ENCODE data around the gene KBTBD6. TPM values are rescaled to one million over a fixed set of nuclear protein-coding genes. Genes with fewer than 3 reads are reported as not detected.
"Not testable (repeated sequence)": the region's sequence is repeated elsewhere in the genome, so short reads cannot be mapped to it uniquely, and the experiment has no call there.

Gene KBTBD6
- total RNA-seq, 2 experiments from 2014 or later, result 3.9 to 4.0 TPM

DNA sequence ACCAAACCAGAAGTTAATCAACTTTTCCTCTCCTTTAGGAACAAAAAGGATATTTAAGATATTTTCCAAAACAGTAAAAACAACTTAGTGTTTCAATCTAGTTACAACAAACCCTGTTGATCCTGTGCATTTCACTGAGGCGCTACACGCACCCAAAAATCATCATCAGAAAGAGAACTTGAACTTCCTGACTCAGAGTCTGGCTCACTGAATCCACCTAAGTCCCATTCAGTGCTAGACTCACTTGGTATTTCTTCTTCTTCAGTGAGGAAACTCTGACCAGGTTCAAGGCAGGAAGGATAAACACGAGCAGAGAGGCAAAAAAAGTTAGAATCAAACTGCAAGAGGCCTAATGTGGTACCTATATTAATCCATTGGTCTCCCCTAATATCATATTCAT lies 2.2 kb downstream of the KBTBD6 start:
- Mint-ChIP-seq H3K4me3 (peak overlapping the region; percentile 92), H3K27ac (peak overlapping the region; percentile 46), H3K4me1 (ENCODE audit: low read depth) (peaks cover 32% of the 10 kb centered on the region), H3K27me3 (ENCODE audit: low read depth) (no peaks in the 10 kb centered on the region), H3K36me3 (ENCODE audit: low read depth) (peaks cover 16% of the 10 kb centered on the region), H3K9me3 (peaks cover 2% of the 10 kb centered on the region)
- intact Hi-C loops (cut with micrococcal nuclease), result loop anchor here (5.0 kb wide), 2 partner anchors 53 to 787 kb away; no protein-coding TSS in a partner anchor
- CTCF ChIA-PET, result no interaction called here
- DNase-seq, result peak; percentile 33

GRCh38 chr13:41127701-41128100 lies 4.9 kb downstream of the KBTBD6 start:
- no peak overlapping the region for H3K4me3 Mint-ChIP-seq
- H3K27ac Mint-ChIP-seq, result no peak overlapping the region
- H3K4me1 Mint-ChIP-seq (ENCODE audit: low read depth), result peaks cover 25% of the 10 kb centered on the region
- H3K27me3 Mint-ChIP-seq (ENCODE audit: low read depth), result no peaks in the 10 kb centered on the region
- DNase-seq, result no peak
- intact Hi-C loops (cut with micrococcal nuclease), result no loop called here
- peaks cover 13% of the 10 kb centered on the region for H3K36me3 Mint-ChIP-seq (ENCODE audit: low read depth)
- CTCF ChIA-PET, result interaction anchor here (1.2 kb wide), 1 partner anchor 44 kb away, joined by 3 read pairs; no protein-coding TSS in a partner anchor
- peaks cover 2% of the 10 kb centered on the region for H3K9me3 Mint-ChIP-seq

DNA sequence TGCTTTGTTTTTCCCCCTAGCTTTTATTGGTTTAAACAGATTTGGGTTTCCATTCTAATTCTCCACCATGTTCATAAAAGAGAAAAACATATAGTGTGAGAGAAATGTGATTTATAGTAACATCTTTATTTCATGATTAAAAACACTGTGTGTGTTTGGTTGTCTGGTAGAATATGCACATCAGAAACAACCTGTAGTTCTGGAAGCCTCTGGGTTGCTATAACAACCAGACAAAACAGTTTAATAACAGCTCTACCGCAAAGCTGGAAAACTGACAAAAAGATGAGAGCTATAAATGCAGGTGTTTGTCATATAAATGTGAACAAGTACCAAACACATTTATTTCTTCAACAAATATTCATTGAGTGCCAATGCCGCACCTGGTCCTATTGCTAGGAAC lies 9.8 kb downstream of the KBTBD6 start:
- Mint-ChIP-seq H3K4me3 (no peak overlapping the region), H3K4me1 (ENCODE audit: low read depth) (no peaks in the 10 kb centered on the region), H3K36me3 (ENCODE audit: low read depth) (peaks cover 6% of the 10 kb centered on the region), H3K9me3 (peaks cover 2% of the 10 kb centered on the region), H3K27ac (no peak overlapping the region), H3K27me3 (ENCODE audit: low read depth) (no peaks in the 10 kb centered on the region)
- CTCF ChIA-PET, result interaction anchor here (0.9 to 1.0 kb wide), 2 partner anchors 25 to 51 kb away, joined by 3 read pairs; no protein-coding TSS in a partner anchor
- intact Hi-C loops (cut with micrococcal nuclease), result no loop called here
- DNase-seq, result no peak

DNA sequence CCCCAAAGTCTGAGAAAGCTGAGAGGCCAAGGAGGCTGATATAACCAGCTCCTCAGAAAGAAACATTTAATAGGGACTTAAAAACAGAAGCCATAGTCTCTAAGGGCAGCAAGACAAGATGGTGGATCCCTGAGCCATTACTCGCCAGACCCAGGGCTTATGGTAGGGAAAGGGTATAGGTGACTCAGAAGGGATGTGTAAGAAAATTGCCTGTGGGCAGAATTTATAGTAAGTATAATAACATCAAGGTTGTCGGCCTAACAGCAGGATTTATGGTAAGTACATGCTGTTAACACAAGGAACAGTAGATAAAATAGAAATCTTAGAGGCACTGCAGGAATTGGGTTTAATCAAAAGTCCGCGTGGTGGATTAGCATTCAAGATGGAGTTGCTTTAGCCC lies 14.7 kb downstream of the KBTBD6 start:
- H3K4me3 Mint-ChIP-seq, result no peak overlapping the region

DNA sequence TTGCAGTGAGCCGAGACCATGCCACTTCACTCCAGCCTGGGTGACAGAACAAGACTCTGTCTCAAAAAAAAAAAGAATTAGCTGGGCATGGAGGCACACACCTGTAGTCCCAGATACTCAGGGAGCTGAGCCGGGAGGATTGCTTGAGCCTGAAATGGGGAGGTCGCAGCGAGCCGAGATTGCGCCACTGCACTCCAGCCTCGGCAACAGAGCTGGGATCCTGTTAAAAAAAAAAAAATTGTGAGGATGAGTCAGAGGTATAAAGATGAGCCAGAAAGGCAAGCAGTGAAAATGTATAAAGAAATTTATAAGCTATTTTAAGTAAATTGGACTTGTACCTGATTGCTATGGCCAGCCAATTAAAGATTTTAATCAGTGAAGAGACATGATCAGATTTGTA lies 21.1 kb downstream of the KBTBD6 start:
- H3K27me3 Mint-ChIP-seq (ENCODE audit: low read depth), result no peaks in the 10 kb centered on the region
- H3K4me1 Mint-ChIP-seq (ENCODE audit: low read depth), result no peaks in the 10 kb centered on the region
- no peak for DNase-seq
- CTCF ChIA-PET, result no interaction called here
- intact Hi-C loops (cut with micrococcal nuclease), result no loop called here
- no peak overlapping the region for H3K4me3 Mint-ChIP-seq
- no peaks in the 10 kb centered on the region for H3K9me3 Mint-ChIP-seq
- H3K36me3 Mint-ChIP-seq (ENCODE audit: low read depth), result no peaks in the 10 kb centered on the region
- H3K27ac Mint-ChIP-seq, result no peak overlapping the region

More for the DNA sequence above, 14.7 kb downstream of the KBTBD6 start:
- intact Hi-C loops (cut with micrococcal nuclease), result no loop called here
- no peak for DNase-seq
- H3K27ac Mint-ChIP-seq, result no peak overlapping the region
- no peaks in the 10 kb centered on the region for H3K27me3 Mint-ChIP-seq (ENCODE audit: low read depth)
- no peaks in the 10 kb centered on the region for H3K36me3 Mint-ChIP-seq (ENCODE audit: low read depth)
- CTCF ChIA-PET, result no interaction called here
- no peaks in the 10 kb centered on the region for H3K9me3 Mint-ChIP-seq
- H3K4me1 Mint-ChIP-seq (ENCODE audit: low read depth), result no peaks in the 10 kb centered on the region

GRCh38 chr13:41107584-41108014 lies 25.0 kb downstream of the KBTBD6 start:
- Mint-ChIP-seq H3K36me3 (ENCODE audit: low read depth) (no peaks in the 10 kb centered on the region), H3K4me3 (no peak overlapping the region), H3K4me1 (ENCODE audit: low read depth) (no peaks in the 10 kb centered on the region), H3K27ac (no peak overlapping the region), H3K9me3 (no peaks in the 10 kb centered on the region), H3K27me3 (ENCODE audit: low read depth) (no peaks in the 10 kb centered on the region)
- DNase-seq, result no peak
- CTCF ChIA-PET, result interaction anchor here (1.2 kb wide), 1 partner anchor 9 kb away, joined by 3 read pairs; no protein-coding TSS in a partner anchor
- intact Hi-C loops (cut with micrococcal nuclease), result no loop called here

GRCh38 chr13:41107104-41107571 lies 25.5 kb downstream of the KBTBD6 start:
- Mint-ChIP-seq H3K36me3 (ENCODE audit: low read depth) (no peaks in the 10 kb centered on the region), H3K4me3 (no peak overlapping the region), H3K27ac (no peak overlapping the region), H3K9me3 (no peaks in the 10 kb centered on the region), H3K27me3 (ENCODE audit: low read depth) (no peaks in the 10 kb centered on the region), H3K4me1 (ENCODE audit: low read depth) (no peaks in the 10 kb centered on the region)
- intact Hi-C loops (cut with micrococcal nuclease), result no loop called here
- no peak for DNase-seq
- CTCF ChIA-PET, result interaction anchor here (1.2 kb wide), 1 partner anchor 9 kb away, joined by 3 read pairs; no protein-coding TSS in a partner anchor

DNA sequence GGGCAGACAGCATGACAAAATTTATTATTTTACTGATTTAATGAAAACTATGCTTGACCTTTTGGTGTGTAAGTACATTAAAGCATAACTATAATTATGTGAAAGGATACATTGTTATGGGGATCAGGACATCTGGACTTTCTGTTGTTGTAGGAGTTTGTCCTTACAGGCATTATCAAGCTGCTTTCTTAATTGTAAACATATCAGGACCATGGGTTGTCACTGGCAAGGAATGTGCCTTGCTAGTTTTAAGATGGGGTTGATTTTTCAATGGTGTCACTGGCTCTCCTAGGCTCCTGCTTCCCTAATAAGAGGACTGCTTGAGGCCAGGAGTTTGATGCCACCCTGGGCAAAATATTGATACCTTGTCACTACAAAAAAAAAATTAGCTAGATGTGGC lies 32.6 kb downstream of the KBTBD6 start:
- Mint-ChIP-seq H3K4me3 (no peak overlapping the region), H3K9me3 (no peaks in the 10 kb centered on the region), H3K27me3 (ENCODE audit: low read depth) (no peaks in the 10 kb centered on the region), H3K36me3 (ENCODE audit: low read depth) (no peaks in the 10 kb centered on the region), H3K4me1 (ENCODE audit: low read depth) (no peaks in the 10 kb centered on the region), H3K27ac (no peak overlapping the region)
- DNase-seq, result no peak
- intact Hi-C loops (cut with micrococcal nuclease), result no loop called here
- CTCF ChIA-PET, result interaction anchor here (0.6 kb wide), 1 partner anchor 9 kb away, joined by 4 read pairs; no protein-coding TSS in a partner anchor

- Mint-ChIP-seq H3K36me3 (ENCODE audit: low read depth) (no peaks in the 10 kb centered on the region), H3K9me3 (no peaks in the 10 kb centered on the region), H3K4me3 (no peak overlapping the region), H3K27me3 (ENCODE audit: low read depth) (no peaks in the 10 kb centered on the region), H3K27ac (no peak overlapping the region), H3K4me1 (ENCODE audit: low read depth) (no peaks in the 10 kb centered on the region)
- intact Hi-C loops (cut with micrococcal nuclease), result no loop called here
- CTCF ChIA-PET, result no interaction called here
- no peak for DNase-seq
These were observed 33.8 kb downstream of the KBTBD6 start for GRCh38 chr13:41098761-41099160.

- H3K36me3 Mint-ChIP-seq (ENCODE audit: low read depth); CTCF ChIA-PET; H3K9me3 Mint-ChIP-seq; DNase-seq; H3K4me3 Mint-ChIP-seq; intact Hi-C loops (cut with micrococcal nuclease); H3K27ac Mint-ChIP-seq; H3K4me1 Mint-ChIP-seq (ENCODE audit: low read depth); H3K27me3 Mint-ChIP-seq (ENCODE audit: low read depth): not testable (repeated sequence)
These were observed 36.9 kb downstream of the KBTBD6 start for GRCh38 chr13:41095681-41096080.

DNA sequence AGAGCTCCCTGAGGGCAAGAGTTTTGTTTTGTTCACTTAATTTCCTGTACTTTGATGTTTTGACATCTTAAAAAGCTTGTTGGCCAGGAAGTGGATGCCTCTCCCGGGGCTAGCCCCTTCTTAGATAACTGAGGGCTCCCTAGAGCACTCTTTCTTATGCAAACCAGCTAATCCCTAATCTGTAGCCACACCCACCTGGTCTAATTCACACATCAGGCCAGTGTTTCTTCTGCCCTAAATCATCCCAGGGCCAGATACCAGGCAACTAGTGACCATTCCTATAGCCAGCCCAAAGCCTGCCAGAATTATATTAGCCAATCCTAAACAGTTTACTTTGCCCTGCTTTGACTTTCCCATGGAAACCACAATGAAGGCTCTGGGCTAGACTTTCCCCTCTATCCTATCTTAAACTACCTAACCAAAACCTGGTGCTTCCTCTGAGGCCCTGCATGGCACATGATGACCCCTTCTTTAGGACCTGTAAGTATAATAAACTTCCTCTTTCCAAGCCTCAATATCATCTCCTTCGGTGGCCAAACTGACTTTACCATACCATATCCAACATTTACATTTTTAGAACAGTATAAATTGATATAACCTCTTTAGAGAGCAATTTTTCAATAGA lies 46.5 kb downstream of the KBTBD6 start:
- Mint-ChIP-seq H3K36me3 (ENCODE audit: low read depth) (peaks cover 22% of the 10 kb centered on the region), H3K27ac (no peak overlapping the region), H3K4me3 (no peak overlapping the region), H3K9me3 (peaks cover 2% of the 10 kb centered on the region), H3K27me3 (ENCODE audit: low read depth) (no peaks in the 10 kb centered on the region), H3K4me1 (ENCODE audit: low read depth) (no peaks in the 10 kb centered on the region)
- CTCF ChIA-PET, result interaction anchor here (0.6 to 1.0 kb wide), 3 partner anchors 12 to 175 kb away, joined by 3 to 4 read pairs (median 3); no protein-coding TSS in a partner anchor
- intact Hi-C loops (cut with micrococcal nuclease), result no loop called here
- DNase-seq, result no peak

DNA sequence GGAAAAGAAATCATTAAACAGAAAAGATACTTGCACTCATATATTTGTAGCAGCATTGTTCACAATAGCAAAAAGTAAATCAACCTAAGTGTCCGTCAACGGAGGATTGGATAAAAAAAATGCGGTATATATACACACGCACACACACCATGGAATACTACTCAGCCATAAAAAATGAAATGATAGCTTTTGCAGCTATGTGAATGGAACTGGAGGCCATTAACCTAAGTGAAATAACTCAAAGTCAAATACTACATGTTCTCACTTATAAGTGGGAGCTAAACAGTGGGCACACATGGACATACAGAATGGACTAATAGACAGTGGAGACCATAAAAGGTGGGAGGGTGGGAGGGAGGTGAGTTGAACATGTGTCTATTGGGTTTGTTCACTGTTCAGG lies 52.9 kb downstream of the KBTBD6 start:
- no peaks in the 10 kb centered on the region for H3K27me3 Mint-ChIP-seq (ENCODE audit: low read depth)
- H3K9me3 Mint-ChIP-seq, result no peaks in the 10 kb centered on the region
- no peak overlapping the region for H3K27ac Mint-ChIP-seq
- H3K4me1 Mint-ChIP-seq (ENCODE audit: low read depth), result no peaks in the 10 kb centered on the region
- intact Hi-C loops (cut with micrococcal nuclease), result loop anchor here (5.0 kb wide), 1 partner anchor 53 kb away; the partner anchor contains the start of gene KBTBD6
- H3K4me3 Mint-ChIP-seq, result no peak overlapping the region
- DNase-seq, result no peak
- CTCF ChIA-PET, result no interaction called here
- H3K36me3 Mint-ChIP-seq (ENCODE audit: low read depth), result peaks cover 44% of the 10 kb centered on the region

All from activated naive CD4-positive, alpha-beta T cell treated with anti-CD3 and anti-CD28 coated beads for 36 hours (primary cell).